GM12878 (cell line): ENCODE results near the gene TMEM35A. TPM values are rescaled to one million over a fixed set of nuclear protein-coding genes. Genes with fewer than 3 reads are reported as not detected.

ENCODE experiments used
- ATAC-seq: fragments of 200-7000 bp; cut with Tn5 transposase; 3 replicates; pipeline ENCODE4 v1.9.1; 2020; ENCODE audit warnings: mild to moderate bottlenecking, moderate library complexity
- BruUV-seq: library from RNA; stranded (reverse); fragments of 400-500 nt; replicated peaks from 2 replicates; lab custom pipeline; 2021; lab: Mats Ljungman, UMichigan
- CTCF ChIA-PET: fragments of 300-600 bp; sonication (Branson Sonifier 250); formaldehyde crosslinking; extraction: SDS; loops from one replicate; lab custom pipeline; 2021; ENCODE audit warnings: inconsistent platforms; lab: Yijun Ruan, JAX
- POLR2A ChIA-PET: fragments of 350-600 bp; formaldehyde crosslinking; extraction: SDS; loops from one replicate; lab custom pipeline; 2021; ENCODE audit warnings: inconsistent platforms; lab: Charles Lee
- RAD21 ChIA-PET: fragments of 300-600 bp; sonication (Branson Sonifier 250); formaldehyde crosslinking; loops from one replicate; lab custom pipeline; 2023; ENCODE audit warnings: antibody characterized with exemption; ENCODE audit not compliant: unreplicated experiment; lab: Charles Lee
- SMC1A ChIA-PET: fragments of 300-600 bp; sonication (Branson Sonifier 250); formaldehyde crosslinking; loops from one replicate; lab custom pipeline; 2023; ENCODE audit not compliant: unreplicated experiment, uncharacterized antibody; lab: Charles Lee
- DNase-seq: peaks from one replicate; pipeline ENCODE4 v3.0.0-alpha.2; 2011; ENCODE audit warnings: low read depth, low spot score
- FAIRE-seq: peaks from 3 replicates; lab custom pipeline; 2011; peaks lifted over from hg19 to GRCh38; lab: Jason Lieb, UNC
- H2AFZ ChIP-seq: 2 replicates; pipeline ENCODE4 v1.6.0; 2011; ENCODE audit warnings: low read depth, low read length, control low read depth; ENCODE audit not compliant: control insufficient read depth
- H3K27ac ChIP-seq: 2 replicates; pipeline ENCODE4 v1.5.1; 2011; ENCODE audit warnings: control low read depth; ENCODE audit not compliant: control insufficient read depth, insufficient read depth
- H3K27me3 ChIP-seq, 2 experiments: replicated peaks in 1 of 2; 2 replicates each; pipeline versions ENCODE4 v1.6.0 to v1.6.1; 2011; ENCODE audit warnings: low read length in 1 of 2; ENCODE audit not compliant: control insufficient read depth in 2 of 2, insufficient read depth in 2 of 2
- H3K36me3 ChIP-seq, 2 experiments: 2 replicates each; pipeline ENCODE4 v1.5.1; 2011; ENCODE audit warnings: low read length in 1 of 2; ENCODE audit not compliant: control insufficient read depth in 2 of 2, insufficient read depth in 2 of 2
- H3K4me1 ChIP-seq: 2 replicates; pipeline ENCODE4 v1.6.1; 2011; ENCODE audit warnings: mild to moderate bottlenecking, low read length, moderate library complexity, mixed read lengths; ENCODE audit not compliant: control insufficient read depth, insufficient read depth
- H3K4me2 ChIP-seq: 2 replicates; pipeline ENCODE4 v1.6.0; 2011; ENCODE audit warnings: control low read depth; ENCODE audit not compliant: control insufficient read depth, insufficient read depth
- H3K4me3 ChIP-seq: fragments of 200-600 bp; sonication (generic); 2 replicates; pipeline ENCODE4 v1.5.1; 2016
- H3K79me2 ChIP-seq: 2 replicates; pipeline ENCODE4 v1.6.0; 2011; ENCODE audit warnings: low read length; ENCODE audit not compliant: control insufficient read depth, insufficient read depth
- H3K9ac ChIP-seq: 2 replicates; pipeline ENCODE4 v1.8.0; 2011; ENCODE audit warnings: low read length, control low read depth, mixed read lengths; ENCODE audit not compliant: control insufficient read depth, insufficient read depth
- H3K9me3 ChIP-seq: replicated peaks from 3 replicates; pipeline ENCODE4 v1.5.1; 2011; ENCODE audit warnings: mild to moderate bottlenecking, low read length; ENCODE audit not compliant: control insufficient read depth, insufficient read depth
- H4K20me1 ChIP-seq: 2 replicates; pipeline ENCODE4 v1.6.0; 2011; ENCODE audit not compliant: control insufficient read depth, insufficient read depth
- BMI1 ChIP-seq: fragments of 450-650 bp; IDR thresholded peaks from 2 replicates; pipeline ENCODE4 v1.6.1; 2016; ENCODE audit warnings: mild to moderate bottlenecking, moderate library complexity, borderline replicate concordance
- BRCA1 ChIP-seq: IDR thresholded peaks from 2 replicates; pipeline ENCODE4 v1.6.1; 2011; ENCODE audit warnings: low read depth, low read length, improper control_type of control experiment
- ESRRA ChIP-seq: IDR thresholded peaks from 2 replicates; pipeline ENCODE4 v1.6.1; 2012; ENCODE audit warnings: mild to moderate bottlenecking, low read length, improper control_type of control experiment
- EZH2 ChIP-seq: IDR thresholded peaks from 2 replicates; pipeline ENCODE4 v1.6.1; 2012; ENCODE audit warnings: low read depth, mild to moderate bottlenecking, control low read depth, inconsistent platforms, low read length, borderline replicate concordance; ENCODE audit not compliant: control insufficient read depth
- MTA3 ChIP-seq: IDR thresholded peaks from 2 replicates; pipeline ENCODE4 v1.6.1; 2012; ENCODE audit warnings: low read length, inconsistent platforms, borderline replicate concordance
- TCF3 ChIP-seq: IDR thresholded peaks from 2 replicates; pipeline ENCODE4 v1.6.1; 2012; ENCODE audit warnings: low read depth, mild to moderate bottlenecking, low read length, borderline replicate concordance; ENCODE audit not compliant: insufficient read depth
- WGBS: methylation state at CpG from one replicate; pipeline ENCODE4 v1.1.6; 2016; ENCODE audit warnings: low lambda C conversion rate; ENCODE audit not compliant: insufficient replicate concordance, insufficient coverage; ENCODE audit errors: missing lambda C conversion rate; 5-methylcytosine and 5-hydroxymethylcytosine counted together
- in situ Hi-C: fragments of 300-500 bp; cut with MboI; formaldehyde crosslinking; loops from 9 replicates; pipeline ENCODE4 v1.14.3; 2018; ENCODE audit warnings: mixed read lengths
- intact Hi-C: fragments of 100-400 bp; cut with micrococcal nuclease; formaldehyde crosslinking; loops from one replicate; pipeline ENCODE4 v1.14.2; 2022; ENCODE audit not compliant: unreplicated experiment
- polyA plus RNA-seq, 11 experiments: library from polyadenylated mRNA; depleted of rRNA in 4 of 11; unstranded in 6 of 11; stranded (reverse) in 5 of 11; fragments of >200 nt; fragmentation: Nextera tagmentation in 4 of 11; fragmentation: Illumina TruSeq in 1 of 11; extraction: Ambion mirVana in 4 of 11; extraction: Trizol in 1 of 11; gene quantifications; 1 replicate in 1 of 11; 2 replicates in 10 of 11; pipeline versions ENCODE4 v1.2.1 to v1.2.3, GENCODE V29; 2011 to 2016; ENCODE audit warnings: inconsistent platforms in 2 of 11, missing spikeins in 2 of 11, low read depth in 1 of 11
- total RNA-seq, 4 experiments: library from RNA; depleted of rRNA in 3 of 4; stranded (reverse); fragments of >200 nt in 3 of 4; fragmentation: Illumina TruSeq in 1 of 4; extraction: Trizol in 1 of 4; gene quantifications; 2 replicates each; pipeline versions ENCODE4 v1.2.1 to v1.2.3, GENCODE V29; 2013 to 2021
- TF ChIP-seq, protein P1 (sequence below): fragments of 450-650 bp; IDR thresholded peaks from 2 replicates; pipeline ENCODE4 v1.6.1; 2017; ENCODE audit warnings: mild to moderate bottlenecking, moderate library complexity
- TF ChIP-seq, protein P2 (sequence below): fragments of 150-350 bp; IDR thresholded peaks from 2 replicates; pipeline ENCODE4 v1.6.1; 2014; ENCODE audit warnings: mild to moderate bottlenecking, low read depth, low read length

TMEM35A gene
- total and polyA plus RNA-seq, 10 of the 15 experiments (the other 5 are each of a cell fraction or from before 2014, with no cell fraction given) = not detected

- SMC1A ChIA-PET = interaction anchor here (1.0 kb wide), 1 partner anchor 268 kb away, joined by 4 read pairs; the partner anchor contains the start of gene TIMM8A
- intact Hi-C loops = no loop called here
- TF ChIP-seq TCF3 = no peak
- no peak for TF ChIP-seq ESRRA
- no peak for TF ChIP-seq BMI1
- TF ChIP-seq, protein P1, sequence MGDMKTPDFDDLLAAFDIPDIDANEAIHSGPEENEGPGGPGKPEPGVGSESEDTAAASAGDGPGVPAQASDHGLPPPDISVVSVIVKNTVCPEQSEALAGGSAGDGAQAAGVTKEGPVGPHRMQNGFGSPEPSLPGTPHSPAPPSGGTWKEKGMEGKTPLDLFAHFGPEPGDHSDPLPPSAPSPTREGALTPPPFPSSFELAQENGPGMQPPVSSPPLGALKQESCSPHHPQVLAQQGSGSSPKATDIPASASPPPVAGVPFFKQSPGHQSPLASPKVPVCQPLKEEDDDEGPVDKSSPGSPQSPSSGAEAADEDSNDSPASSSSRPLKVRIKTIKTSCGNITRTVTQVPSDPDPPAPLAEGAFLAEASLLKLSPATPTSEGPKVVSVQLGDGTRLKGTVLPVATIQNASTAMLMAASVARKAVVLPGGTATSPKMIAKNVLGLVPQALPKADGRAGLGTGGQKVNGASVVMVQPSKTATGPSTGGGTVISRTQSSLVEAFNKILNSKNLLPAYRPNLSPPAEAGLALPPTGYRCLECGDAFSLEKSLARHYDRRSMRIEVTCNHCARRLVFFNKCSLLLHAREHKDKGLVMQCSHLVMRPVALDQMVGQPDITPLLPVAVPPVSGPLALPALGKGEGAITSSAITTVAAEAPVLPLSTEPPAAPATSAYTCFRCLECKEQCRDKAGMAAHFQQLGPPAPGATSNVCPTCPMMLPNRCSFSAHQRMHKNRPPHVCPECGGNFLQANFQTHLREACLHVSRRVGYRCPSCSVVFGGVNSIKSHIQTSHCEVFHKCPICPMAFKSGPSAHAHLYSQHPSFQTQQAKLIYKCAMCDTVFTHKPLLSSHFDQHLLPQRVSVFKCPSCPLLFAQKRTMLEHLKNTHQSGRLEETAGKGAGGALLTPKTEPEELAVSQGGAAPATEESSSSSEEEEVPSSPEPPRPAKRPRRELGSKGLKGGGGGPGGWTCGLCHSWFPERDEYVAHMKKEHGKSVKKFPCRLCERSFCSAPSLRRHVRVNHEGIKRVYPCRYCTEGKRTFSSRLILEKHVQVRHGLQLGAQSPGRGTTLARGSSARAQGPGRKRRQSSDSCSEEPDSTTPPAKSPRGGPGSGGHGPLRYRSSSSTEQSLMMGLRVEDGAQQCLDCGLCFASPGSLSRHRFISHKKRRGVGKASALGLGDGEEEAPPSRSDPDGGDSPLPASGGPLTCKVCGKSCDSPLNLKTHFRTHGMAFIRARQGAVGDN = no peak
- no peak for TF ChIP-seq BRCA1
- TF ChIP-seq EZH2 = no peak
- TF ChIP-seq, protein P2, sequence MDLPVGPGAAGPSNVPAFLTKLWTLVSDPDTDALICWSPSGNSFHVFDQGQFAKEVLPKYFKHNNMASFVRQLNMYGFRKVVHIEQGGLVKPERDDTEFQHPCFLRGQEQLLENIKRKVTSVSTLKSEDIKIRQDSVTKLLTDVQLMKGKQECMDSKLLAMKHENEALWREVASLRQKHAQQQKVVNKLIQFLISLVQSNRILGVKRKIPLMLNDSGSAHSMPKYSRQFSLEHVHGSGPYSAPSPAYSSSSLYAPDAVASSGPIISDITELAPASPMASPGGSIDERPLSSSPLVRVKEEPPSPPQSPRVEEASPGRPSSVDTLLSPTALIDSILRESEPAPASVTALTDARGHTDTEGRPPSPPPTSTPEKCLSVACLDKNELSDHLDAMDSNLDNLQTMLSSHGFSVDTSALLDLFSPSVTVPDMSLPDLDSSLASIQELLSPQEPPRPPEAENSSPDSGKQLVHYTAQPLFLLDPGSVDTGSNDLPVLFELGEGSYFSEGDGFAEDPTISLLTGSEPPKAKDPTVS = no peak
- no peak for TF ChIP-seq MTA3
- H3K79me2 ChIP-seq = no peaks in the 10 kb centered on the region
- POLR2A ChIA-PET = no interaction called here
- no peak overlapping the region for H3K4me2 ChIP-seq
- RAD21 ChIA-PET = no interaction called here
- FAIRE-seq (no peak), ATAC-seq (no peak), DNase-seq (no peak)
- no peak overlapping the region for H3K4me3 ChIP-seq
- peaks cover 0 to 2% of the 10 kb centered on the region in 2 experiments; a peak in 3 of 4 replicates for H3K27me3 ChIP-seq
- H3K4me1 ChIP-seq = no peaks in the 10 kb centered on the region
- WGBS = 18% methylated on average over 3 of the region's 3 CpGs
- no peak overlapping the region for H3K9ac ChIP-seq
- no peaks in the 10 kb centered on the region for H3K9me3 ChIP-seq
- H2AFZ ChIP-seq = no peak overlapping the region
- in situ Hi-C loops = no loop called here
- H3K27ac ChIP-seq = no peak overlapping the region
- CTCF ChIA-PET = no interaction called here
- no TSS peak for BruUV-seq
- no peaks in the 10 kb centered on the region for H4K20me1 ChIP-seq
- H3K36me3 ChIP-seq = no peaks in the 10 kb centered on the region
Measured at GRCh38 chrX:101081231-101081630, 2.6 kb downstream of the TMEM35A start.
